GM19240 (cell line): ENCODE measurements around the gene BACH2.
"Not testable (repeated sequence)": the region's sequence is repeated elsewhere in the genome, so short reads cannot be mapped to it uniquely, and the experiment has no call there.

Experiments
- DNase-seq: peaks from one replicate; pipeline ENCODE4 v3.0.0; 2011; ENCODE audit warnings: low spot score; ENCODE audit not compliant: insufficient read length

Gene BACH2

DNA sequence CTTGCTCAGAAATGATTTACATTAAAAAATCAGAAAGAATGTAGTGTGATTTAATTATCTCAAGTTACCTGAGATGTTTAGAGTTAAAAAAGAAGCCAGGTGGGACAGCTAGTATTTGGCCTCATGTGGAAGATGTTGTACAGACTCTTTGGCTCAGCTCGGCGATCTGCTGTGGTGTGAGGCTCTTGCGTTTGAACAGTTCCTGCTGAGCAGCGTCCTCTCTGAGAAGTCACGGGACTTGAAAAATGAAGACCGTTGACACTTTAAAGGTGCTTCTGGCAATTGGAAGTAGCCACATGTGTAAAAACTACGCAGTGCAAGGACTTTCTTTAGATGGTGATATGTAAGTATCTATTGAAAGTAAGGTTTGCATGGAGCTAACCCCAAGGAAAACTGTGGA is 169.0 kb downstream of the BACH2 start:
- no peak for DNase-seq

DNA sequence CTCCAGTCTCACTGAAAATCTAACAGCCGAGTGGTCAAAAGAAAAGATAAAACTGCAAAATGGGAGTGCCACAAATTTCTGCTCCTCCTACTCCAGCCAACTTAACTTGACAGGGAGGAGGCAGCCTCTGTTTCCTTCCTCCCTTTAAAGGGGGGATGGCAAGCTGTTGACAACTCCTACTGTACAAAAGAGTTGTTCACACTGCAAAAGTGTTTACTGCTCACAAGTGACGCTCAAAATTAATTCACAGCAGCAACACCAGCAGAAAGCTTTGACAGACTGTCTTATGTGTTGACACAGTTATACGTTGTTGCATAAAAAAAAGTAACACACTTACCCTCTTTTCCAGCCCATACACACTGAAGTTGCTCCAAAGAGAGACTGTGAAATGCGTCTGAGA is 169.8 kb downstream of the BACH2 start:
- no peak for DNase-seq

DNA sequence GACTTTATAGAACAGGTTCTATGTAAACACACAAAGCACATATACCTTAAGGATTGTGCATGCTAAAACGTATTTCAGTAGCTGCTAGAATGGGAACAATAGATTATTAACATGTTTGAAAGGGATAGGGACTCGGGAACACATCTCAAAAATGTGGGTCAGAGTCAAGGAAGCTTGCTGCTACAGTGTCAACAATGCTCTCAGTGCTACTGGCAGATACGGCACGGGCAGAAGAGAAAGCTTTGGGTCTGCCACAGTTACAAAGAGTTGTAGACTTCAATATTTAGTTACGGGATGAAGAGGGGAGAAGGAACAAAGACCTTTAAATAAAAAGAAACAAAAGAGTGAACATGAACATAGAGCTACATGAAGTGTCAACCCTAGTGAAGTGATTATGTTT is 170.5 kb downstream of the BACH2 start:
- no peak for DNase-seq

DNA sequence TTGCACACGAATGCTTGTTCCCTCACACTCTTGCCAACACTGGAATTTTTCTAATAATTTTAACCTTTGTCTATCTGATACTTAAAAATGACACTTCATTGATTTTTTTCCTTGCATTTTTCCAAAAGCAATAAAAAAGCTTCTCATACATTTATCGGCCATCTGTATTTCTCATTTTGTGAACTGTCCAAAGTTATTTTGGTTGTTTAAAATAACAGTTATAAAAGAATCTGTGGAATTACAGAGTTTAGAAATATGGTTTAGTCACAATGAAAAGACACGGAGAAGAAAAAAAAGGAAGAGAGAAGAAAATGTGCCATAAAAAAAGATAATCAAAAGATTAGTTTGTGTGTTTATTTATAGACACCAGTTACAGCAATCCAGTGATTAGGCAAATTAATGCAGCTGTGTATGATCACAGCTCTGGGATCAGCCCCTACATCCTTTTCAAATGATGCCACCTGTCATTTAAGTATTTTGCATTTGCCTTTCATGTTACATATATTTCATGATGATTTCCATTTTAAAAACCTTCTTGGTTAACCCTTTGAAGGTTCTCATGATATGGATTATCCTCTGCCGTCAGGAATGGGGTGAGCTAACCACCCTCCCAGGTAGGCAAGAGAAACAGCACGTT is 171.7 kb downstream of the BACH2 start:
- no peak for DNase-seq

DNA sequence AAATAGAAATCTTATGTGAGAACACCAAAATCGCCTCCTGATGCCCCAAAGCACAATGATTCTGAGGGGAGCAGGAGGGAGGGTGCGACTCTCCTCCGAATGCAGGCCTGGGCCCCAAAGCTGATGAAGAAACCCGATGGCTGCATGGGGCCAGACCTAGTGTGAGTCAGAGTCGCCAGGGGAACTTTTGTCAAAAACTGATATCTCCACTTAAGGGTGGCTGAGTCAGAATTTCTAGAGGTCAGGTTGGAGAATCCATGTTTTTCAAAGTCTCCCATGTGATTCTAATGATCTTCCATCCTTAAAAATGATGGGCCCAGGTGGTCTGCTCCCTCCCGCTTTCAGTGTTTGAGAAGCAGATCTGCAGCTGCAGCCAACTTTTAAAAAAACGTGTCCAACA is 172.8 kb downstream of the BACH2 start:
- no peak for DNase-seq

DNA sequence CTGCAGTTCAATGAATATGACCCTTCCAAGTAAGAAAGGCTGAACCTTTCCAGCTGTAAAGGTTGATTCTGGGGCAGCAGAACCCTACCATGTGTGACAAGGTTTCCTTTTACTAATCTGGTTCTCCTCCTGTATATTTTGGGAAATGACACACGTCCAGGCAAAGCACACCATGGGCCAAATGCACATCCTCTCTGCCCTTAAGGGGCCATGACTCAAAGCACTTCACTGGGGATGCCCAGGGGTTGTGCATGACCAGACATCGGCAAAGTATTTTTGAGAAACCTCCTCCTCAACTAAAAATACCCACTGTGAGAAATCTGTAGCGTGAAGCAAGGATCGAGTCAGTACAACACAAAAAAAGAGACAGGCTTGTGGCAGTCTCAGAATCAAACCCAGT is 174.7 kb downstream of the BACH2 start:
- no peak for DNase-seq

DNA sequence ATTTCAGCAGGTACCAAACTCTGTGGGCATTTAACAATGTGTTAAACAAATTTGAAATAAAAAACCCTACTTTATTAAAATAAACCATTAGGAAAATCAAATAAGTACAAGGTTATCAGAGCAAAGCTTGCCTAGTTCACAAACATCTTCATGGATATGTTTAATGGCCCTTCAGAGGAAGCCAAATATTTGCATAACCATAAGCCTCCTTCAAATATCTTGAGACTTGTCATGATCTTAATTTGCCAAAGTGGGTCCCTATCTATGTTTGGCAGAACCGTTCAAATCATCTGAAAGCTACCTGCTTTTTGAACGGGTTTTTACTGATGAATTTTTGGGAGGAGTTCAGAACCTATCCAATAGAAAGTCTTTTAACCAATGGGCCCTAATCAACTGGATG is 176.3 kb downstream of the BACH2 start:
- DNase-seq = no peak

DNA sequence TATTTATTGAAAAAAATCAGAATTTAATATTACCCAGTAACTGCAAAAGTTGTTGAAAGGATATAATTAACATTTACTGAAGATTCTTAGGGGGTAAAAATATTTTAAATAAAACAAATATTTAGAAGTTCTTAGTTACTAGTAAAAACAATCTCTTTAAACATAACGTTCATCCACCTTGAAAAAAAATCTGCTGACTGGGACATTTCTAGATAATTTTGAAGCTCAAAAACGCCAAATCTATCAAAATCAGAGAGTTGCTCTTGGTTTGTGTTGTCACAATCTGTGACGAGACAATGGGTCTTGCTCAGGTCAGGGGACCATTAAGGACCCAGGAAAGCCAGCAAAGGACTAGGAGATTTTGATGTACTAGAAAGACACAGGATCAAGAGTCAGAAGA is 177.0 kb downstream of the BACH2 start:
- DNase-seq = no peak

DNA sequence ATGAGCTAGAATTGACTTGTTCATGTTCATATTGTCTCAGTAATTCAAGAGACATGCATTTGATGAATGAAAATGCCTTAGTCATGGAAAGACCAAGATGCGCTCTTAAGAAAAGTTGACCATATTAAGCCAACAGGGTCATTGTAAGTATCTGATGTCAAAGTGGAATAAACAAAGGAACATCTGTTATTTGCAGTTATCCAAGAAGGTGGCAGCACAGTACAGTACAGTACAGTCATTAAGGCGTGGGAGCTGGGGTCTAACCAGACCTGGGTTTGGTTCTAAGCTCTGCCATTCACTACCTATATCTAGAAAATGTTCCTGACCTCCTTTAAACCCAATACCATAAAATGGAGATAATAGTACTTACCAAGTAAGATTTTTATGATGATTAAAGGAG is 178.1 kb downstream of the BACH2 start:
- no peak for DNase-seq

DNA sequence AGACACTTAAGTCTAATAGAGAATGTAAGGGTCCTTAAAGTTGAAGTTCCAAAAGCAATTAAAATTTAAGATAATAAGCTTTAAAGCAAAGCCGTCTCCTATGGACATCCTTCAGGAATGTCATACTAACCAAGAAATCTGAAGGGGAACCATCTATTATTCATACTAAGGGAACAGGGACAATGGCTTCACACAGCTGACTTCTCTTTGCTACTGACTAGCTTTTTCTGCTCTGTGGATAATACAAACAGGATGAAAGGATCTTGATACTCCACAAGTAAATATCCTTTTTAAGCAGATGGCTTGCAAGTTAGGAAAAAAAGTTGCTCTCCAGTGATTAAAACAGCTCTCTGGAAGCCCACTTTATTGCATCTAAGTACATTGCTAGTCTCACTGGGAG is 178.6 kb downstream of the BACH2 start:
- DNase-seq = no peak

DNA sequence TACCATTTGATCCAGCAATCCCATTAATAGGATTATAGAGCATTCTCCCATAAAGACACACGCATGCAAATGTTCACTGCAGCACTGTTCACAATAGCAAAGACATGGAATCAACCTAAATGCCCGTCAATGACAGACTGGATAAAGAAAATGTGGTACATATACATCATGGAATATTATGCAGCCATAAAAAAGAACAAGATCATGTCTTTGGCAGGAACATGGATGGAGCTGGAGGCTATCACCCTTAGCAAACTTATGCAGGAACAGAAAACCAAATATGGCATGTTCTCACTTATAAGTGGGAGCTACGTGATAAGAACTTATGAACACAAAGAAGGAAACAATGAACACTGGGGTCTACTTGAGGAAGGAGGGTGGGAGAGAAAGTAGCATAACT is 180.5 kb downstream of the BACH2 start:
- not testable (repeated sequence) for DNase-seq

DNA sequence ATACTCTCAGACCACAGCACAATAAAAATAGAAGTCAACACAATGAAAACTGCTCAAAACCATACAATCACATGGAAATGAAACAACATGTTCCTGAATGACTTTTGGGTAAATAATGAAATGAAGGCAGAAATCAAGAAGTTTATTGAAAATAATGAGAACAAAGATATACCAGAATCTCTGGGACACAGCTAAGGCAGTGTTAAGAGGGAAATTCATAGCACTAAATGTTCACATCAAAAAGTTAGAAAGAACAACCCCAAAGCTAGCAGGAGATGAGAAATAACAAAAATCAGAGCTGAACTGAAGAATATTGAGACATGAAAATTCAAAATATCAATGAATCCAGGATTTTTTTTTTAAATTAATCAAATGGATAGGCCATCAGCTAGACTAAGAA is 183.3 kb downstream of the BACH2 start:
- no peak for DNase-seq

DNA sequence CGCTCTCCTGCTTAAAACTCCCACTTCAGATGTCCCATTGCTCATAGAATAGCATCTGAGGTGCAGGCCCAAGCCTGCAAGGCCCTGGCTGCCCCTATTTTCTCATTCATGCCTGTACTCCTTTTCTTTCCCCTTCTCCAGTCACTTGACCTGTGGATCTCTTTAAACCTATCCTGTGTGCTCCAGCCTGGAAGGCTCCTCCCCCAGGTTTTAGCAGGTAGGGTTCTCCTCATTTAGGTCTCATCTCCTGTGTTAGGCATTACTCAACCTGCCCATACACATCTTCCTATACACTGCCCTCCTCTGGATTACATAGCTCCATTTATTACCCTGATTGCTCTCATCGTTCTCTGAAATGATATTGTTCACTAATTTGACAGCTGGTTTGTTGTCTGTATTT is 185.3 kb downstream of the BACH2 start:
- DNase-seq = no peak

DNA sequence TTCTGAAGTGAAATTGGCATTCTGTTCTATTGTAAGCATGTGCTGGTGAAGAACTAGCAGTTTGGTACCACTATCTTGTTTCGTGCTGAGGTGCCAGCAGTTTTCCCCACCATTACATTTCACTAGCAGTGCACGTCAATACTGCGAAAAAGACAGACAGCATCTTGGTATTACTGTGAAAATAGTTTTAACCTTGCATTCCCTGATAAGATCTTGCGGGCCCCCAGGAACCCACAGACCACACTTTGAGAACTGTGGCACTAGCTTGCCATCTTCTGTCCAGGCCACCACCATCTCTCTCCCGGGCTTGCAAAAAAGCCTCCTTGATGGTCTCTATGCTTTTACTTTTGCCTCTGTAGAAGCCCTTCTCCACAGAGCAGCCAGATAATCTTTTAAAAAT is 185.7 kb downstream of the BACH2 start:
- no peak for DNase-seq

DNA sequence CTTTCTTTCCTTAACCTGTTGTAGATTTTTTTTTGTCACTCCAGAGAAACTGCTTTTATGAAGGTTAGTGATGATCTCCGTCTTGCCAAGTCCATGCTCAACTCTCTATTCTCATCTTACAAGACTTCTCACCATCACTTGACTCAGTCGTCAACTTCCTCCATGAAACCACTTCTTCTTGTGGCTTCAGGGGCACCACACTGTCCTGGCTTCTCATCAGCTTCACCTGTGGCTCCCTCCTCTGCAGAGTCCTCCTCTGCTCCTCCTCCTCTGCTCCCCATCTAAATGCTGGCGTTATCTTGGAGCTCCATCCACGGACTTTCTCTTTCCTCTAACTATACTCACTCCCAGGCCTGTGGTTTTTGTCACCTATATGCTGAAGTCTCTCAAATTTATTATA is 187.5 kb downstream of the BACH2 start:
- DNase-seq = no peak

DNA sequence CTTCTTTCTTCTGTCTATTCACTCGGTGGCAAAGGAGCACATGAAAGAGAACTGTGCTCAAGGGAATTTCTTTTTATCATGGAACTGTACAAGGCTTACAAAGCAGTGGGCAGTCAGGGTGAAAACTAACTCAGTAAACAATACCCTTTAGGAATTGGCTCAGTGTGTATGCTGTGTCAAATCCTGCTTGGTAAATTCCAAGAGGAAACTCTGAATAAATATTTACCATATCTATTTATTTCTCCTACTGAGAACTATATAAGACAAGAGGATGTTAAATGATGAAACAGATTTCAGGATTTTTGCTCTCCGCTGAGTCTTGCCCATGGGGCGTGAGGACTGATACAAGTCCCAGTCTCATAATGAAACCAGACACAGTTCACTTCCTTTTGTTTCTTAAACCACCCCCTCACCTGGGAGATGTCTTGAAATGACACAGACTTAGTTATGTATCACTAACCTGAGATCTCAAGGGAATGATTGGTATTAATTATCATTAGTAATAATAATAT is 188.8 kb downstream of the BACH2 start:
- DNase-seq = peak; percentile 6

DNA sequence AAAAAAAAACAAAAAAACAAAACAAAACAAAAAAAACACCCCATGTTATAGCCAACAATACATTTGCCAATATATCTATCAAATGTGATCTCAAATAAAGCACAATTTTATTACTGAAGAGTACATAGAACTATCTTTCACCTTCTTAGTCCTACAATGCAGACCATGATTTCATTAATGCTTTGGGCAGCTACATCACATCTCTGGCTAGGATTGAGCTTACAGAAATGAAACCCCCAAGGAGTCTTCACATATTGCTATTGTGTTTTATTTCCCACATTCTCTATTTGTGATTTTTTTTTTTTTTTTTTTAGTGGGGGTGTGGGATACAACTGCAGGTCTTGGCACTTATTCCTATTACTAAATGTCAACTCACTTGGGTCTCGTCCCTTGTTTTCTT is 189.3 kb downstream of the BACH2 start:
- DNase-seq = no peak

DNA sequence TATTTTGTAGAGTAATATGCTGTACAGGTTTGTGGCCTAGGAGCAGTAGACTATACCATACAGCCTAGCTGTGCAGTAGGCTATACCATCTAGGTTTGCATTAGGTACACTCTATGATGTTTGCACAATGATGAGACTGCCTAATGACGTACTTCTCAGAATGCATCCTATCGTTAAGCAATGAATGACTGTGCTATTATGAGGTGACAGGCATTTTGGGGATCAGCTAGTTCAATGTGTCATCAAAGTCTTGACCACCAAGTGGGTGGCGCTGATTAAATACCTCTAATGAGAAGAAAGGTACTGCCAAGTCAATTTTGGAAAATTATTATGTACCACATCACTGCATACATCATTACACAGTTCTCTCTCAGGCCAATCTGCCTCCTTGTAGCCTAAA is 190.2 kb downstream of the BACH2 start:
- no peak for DNase-seq

DNA sequence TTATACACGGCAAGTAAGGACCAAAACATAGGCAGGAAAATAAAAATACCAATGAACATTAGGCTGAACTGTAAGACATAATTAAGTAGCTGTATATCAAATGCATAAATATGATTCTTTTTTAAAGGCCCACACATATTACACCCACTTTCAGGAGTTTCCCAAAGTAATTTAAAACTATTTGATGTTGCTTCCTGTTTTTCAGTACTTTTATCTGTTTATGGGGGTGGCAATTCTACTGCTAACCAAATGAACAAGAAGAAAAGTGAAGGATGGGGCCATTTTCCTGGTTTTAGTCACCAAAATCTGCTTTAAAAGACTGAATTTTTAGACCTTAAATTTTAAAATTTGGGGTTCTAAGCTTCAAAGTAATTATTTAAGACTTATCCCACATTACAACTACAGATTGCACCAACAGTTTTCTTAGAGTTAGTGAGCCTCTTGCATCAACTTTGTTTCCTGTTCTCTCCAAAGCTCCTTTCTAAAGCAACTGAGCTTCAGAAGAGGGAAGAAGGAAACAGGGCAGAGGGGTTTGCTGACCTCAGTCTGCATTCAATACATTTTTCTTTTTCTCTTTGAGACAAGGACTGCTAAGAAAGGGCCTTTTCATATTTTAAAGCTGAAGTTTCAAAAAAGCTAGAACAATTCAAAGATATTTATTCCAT is 191.0 kb downstream of the BACH2 start:
- DNase-seq = no peak

DNA sequence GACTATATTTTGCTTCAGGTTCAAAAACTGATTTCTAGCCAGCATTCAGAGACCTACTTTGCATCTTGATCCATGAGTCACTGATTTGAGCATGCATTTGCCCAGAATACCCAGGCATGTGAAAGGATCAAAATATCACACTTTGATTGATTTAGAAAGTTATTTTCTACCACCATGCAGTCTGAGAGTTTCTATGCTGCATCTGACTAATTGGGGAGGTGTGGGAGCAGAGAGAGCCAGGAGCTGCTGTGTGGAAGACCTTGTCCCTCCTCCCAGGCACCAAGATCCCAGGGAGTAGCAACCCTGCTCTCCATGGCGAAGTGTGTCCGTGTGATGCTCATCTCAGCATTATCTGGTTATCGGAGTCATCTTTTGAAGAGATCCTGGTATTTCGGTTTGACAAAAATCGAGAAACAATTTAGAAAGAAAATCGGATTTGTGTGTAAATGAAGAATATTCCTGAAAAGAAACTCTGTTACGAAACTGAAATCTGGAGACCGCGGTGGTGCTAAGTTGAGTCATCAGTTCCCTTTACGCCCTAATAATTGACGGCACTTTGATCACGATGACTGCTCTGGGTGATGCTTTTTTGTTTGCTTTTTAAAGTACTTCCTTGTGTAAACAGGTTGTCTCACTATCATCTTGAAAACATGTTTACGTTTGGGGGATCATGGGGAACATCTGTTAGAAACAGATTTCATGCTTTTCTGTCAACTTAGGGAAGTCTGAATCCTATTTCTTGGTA is 193.4 kb downstream of the BACH2 start:
- DNase-seq = peak; percentile 6

DNA sequence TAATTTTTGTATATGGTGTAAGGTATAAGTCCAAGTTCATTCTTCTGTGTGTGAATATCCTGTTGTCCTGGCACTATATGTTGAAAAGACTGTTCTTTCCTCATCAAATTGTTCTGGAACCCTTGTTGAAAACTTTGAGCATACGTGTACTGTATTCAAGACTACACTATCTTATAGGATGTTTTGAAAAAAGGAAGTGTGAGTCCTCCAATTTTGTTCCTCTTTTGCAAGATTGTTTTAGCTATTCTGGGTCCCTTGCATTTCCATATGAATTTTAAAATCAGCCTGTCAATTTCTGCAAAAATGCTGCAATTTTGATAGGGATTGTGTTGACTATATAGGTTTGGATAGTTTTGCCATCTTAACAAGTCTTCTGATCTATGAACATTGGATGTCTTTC is 195.2 kb downstream of the BACH2 start:
- no peak for DNase-seq

DNA sequence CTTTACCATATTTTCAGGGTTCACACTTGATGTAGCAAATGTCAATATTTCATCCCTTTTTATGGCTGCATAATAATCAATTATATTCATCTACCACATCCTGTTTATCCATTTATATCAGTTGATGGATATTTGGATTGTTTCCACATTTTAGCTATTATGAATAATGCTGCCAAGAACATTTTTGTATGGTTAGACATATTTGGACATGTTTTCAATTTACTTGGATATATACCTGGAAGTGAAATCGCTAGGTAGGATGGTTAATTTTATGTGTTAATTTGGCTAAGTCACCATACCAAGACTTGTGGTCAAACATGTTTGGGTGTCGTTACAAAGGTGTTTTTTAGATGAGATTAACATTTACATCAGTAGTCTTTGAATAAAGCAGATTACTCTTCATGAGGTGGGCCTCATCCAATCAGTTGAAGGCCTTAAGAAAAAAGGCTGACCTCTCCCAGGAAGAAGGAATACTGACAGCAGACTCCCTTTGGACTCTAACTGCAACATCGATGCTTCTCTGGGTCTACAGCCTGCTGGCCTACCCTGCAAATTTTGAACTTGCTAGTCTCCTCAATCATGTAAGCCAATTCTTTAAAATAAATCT is 196.5 kb downstream of the BACH2 start:
- DNase-seq = no peak
